Upper lobe of left lung (tissue), 4 donors: ENCODE data around the gene CD83.

ENCODE experiments used
- EP300 ChIP-seq, 4 donors: sonication (generic); formaldehyde crosslinking; IDR thresholded peaks; one replicate each; pipeline ENCODE4 v1.5.1; 2017; ENCODE audit warnings: antibody characterized with exemption in 4 of 4, control low read depth in 2 of 4
- POLR2AphosphoS5 ChIP-seq, 2 donors: sonication (generic); formaldehyde crosslinking; IDR thresholded peaks; one replicate each; pipeline ENCODE4 v1.5.1; 2017; ENCODE audit warnings: antibody characterized with exemption in 2 of 2
- TF ChIP-seq, protein P1 (sequence below), 6 experiments: fragments of 450-650 bp in 4 of 6; fragments of 200-600 bp in 2 of 6; sonication (generic) in 2 of 6; IDR thresholded peaks; one replicate each; pipeline ENCODE4 v1.5.1; 2016 to 2019; ENCODE audit warnings: antibody characterized with exemption in 6 of 6

DNA sequence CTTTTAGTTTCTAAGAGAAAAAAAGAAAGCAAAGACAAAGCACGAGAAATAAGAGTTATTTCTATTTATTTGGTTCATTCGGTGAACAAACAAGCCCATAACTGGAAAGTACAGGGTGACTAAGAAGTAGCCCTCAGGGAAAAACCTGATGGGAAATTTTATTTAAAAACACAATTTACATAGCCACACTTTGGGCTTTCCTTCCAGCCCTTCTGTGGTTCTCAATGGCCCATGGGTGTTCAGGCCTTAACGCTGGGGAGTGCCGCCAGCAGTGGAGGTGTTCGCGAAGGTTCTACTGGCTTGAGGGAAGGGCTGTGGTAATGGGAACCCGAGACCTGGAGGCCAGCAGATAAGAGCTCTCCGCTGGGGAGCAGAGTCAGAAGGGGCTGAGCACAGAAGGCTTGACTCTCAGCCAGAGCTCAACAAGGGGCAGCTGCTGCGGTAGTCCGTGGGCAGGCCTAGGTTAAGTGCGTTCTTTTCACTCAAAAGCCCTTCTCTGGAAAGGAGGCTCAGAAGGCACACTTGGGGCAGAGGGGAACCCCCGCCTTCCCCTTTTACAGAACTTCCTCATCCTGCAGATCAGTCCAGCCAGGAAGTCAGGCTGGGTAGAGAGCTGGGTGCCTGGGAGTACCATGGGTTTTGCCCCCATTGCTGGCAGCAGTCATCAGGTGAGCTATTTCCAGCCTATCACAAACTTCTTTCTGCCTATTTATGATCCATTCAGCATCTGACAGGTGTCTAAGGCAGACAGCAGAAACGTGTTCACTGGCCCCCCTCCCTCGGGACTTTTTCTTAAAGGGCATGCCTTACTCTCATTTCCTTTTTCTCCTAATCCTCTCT lies 8.8 kb upstream of the CD83 start:
- TF ChIP-seq, protein P1, sequence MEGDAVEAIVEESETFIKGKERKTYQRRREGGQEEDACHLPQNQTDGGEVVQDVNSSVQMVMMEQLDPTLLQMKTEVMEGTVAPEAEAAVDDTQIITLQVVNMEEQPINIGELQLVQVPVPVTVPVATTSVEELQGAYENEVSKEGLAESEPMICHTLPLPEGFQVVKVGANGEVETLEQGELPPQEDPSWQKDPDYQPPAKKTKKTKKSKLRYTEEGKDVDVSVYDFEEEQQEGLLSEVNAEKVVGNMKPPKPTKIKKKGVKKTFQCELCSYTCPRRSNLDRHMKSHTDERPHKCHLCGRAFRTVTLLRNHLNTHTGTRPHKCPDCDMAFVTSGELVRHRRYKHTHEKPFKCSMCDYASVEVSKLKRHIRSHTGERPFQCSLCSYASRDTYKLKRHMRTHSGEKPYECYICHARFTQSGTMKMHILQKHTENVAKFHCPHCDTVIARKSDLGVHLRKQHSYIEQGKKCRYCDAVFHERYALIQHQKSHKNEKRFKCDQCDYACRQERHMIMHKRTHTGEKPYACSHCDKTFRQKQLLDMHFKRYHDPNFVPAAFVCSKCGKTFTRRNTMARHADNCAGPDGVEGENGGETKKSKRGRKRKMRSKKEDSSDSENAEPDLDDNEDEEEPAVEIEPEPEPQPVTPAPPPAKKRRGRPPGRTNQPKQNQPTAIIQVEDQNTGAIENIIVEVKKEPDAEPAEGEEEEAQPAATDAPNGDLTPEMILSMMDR (IDR thresholded peaks at IDR 0.05): no peak
- TF ChIP-seq EP300 (IDR thresholded peaks at IDR 0.05) (peak in 1 of 4 donors; percentile 25), POLR2AphosphoS5 (IDR thresholded peaks at IDR 0.05) (peak; percentile 11 to 20)
